Activated CD8-positive, alpha-beta T cell treated with anti-CD3 and anti-CD28 coated beads for 36 hours (primary cell): Measurements from ENCODE around the gene FHIP1B. TPM values are rescaled to one million over a fixed set of nuclear protein-coding genes. Genes with fewer than 3 reads are reported as not detected.

Source experiments
- ATAC-seq: fragments of 200-7000 bp; cut with Tn5 transposase; one replicate; pipeline ENCODE4 v1.10.0; 2021; ENCODE audit warnings: mild to moderate bottlenecking, moderate library complexity
- CTCF ChIA-PET: fragments of 350-600 bp; sonication (Branson Sonifier 250); formaldehyde crosslinking; loops from one replicate; lab custom pipeline; 2021; ENCODE audit warnings: antibody characterized with exemption; lab: Charles Lee
- POLR2A ChIA-PET: fragments of 350-600 bp; sonication (Branson Sonifier 250); formaldehyde crosslinking; loops from one replicate; lab custom pipeline; 2021; ENCODE audit warnings: antibody characterized with exemption; lab: Charles Lee
- DNase-seq: peaks from one replicate; pipeline ENCODE4 v3.0.0-alpha.2; 2020
- H3K27ac Mint-ChIP-seq: one replicate; pipeline ENCODE4 v1.8.0; 2021; ENCODE audit warnings: mild to moderate bottlenecking, mixed read lengths
- H3K27me3 Mint-ChIP-seq: one replicate; pipeline ENCODE4 v1.8.0; 2021; ENCODE audit warnings: mixed read lengths
- H3K36me3 Mint-ChIP-seq: one replicate; pipeline ENCODE4 v1.8.0; 2021; ENCODE audit warnings: low read depth, mixed read lengths
- H3K4me1 Mint-ChIP-seq: one replicate; pipeline ENCODE4 v1.8.0; 2021; ENCODE audit warnings: low read depth, mixed read lengths
- H3K4me3 Mint-ChIP-seq: one replicate; pipeline ENCODE4 v1.8.0; 2021; ENCODE audit warnings: mild to moderate bottlenecking, moderate library complexity, mixed read lengths
- H3K9me3 Mint-ChIP-seq: one replicate; pipeline ENCODE4 v1.8.0; 2021; ENCODE audit warnings: mixed read lengths
- intact Hi-C: fragments of 100-400 bp; cut with micrococcal nuclease; formaldehyde crosslinking; loops from one replicate; pipeline ENCODE4 v1.10.0; 2022
- total RNA-seq, 2 experiments: library from RNA; stranded (reverse); gene quantifications; one replicate each; pipeline ENCODE4 v1.2.3, GENCODE V29; 2021
- TF ChIP-seq, protein P1 (sequence below): fragments of 200-600 bp; IDR thresholded peaks from one replicate; pipeline ENCODE4 v1.8.0; 2022; ENCODE audit warnings: antibody characterized with exemption, mild to moderate bottlenecking

FHIP1B gene
- total RNA-seq, 2 experiments from 2014 or later: 14.9 to 15.1 TPM

DNA sequence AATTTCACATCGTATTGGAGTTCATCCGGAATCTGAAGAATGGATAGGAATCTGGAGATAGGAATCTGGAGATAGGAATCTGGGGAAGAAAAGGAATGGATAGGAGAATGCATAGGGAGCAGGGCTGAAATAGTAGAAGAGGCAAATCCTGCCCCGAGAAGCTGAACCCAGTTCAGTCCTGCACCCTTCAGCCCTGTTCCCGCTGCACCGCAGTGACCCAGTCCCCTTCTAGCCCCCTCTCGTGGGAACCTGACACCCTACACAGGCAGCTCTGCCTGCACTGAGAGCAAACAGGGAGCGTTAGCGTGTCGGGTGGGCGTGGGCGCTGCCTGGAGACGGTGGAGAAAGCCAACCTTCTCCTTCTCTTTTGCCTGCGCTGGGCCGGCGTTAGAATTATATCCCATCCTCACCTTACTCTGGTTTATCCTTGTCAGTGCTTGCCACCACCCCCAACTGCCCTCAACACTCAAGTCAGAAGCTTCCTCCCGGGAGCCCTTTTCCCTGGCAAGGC is 24.2 kb upstream of the FHIP1B start:
- ATAC-seq (peak; percentile 32), DNase-seq (peak; percentile 23)
- CTCF ChIA-PET: interaction anchor here (0.6 to 3.9 kb wide), 4 partner anchors 7 to 104 kb away, joined by 3 to 27 read pairs (median 16); partner anchors contain the start of gene FHIP1B
- H3K36me3 Mint-ChIP-seq: no peaks in the 10 kb centered on the region
- H3K4me3 Mint-ChIP-seq: peak overlapping the region; percentile 34
- intact Hi-C loops: no loop called here
- peaks cover 10% of the 10 kb centered on the region for H3K27me3 Mint-ChIP-seq
- H3K4me1 Mint-ChIP-seq: no peaks in the 10 kb centered on the region
- no peaks in the 10 kb centered on the region for H3K9me3 Mint-ChIP-seq
- no peak overlapping the region for H3K27ac Mint-ChIP-seq
- TF ChIP-seq, protein P1, sequence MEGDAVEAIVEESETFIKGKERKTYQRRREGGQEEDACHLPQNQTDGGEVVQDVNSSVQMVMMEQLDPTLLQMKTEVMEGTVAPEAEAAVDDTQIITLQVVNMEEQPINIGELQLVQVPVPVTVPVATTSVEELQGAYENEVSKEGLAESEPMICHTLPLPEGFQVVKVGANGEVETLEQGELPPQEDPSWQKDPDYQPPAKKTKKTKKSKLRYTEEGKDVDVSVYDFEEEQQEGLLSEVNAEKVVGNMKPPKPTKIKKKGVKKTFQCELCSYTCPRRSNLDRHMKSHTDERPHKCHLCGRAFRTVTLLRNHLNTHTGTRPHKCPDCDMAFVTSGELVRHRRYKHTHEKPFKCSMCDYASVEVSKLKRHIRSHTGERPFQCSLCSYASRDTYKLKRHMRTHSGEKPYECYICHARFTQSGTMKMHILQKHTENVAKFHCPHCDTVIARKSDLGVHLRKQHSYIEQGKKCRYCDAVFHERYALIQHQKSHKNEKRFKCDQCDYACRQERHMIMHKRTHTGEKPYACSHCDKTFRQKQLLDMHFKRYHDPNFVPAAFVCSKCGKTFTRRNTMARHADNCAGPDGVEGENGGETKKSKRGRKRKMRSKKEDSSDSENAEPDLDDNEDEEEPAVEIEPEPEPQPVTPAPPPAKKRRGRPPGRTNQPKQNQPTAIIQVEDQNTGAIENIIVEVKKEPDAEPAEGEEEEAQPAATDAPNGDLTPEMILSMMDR: no peak
- POLR2A ChIA-PET: no interaction called here

DNA sequence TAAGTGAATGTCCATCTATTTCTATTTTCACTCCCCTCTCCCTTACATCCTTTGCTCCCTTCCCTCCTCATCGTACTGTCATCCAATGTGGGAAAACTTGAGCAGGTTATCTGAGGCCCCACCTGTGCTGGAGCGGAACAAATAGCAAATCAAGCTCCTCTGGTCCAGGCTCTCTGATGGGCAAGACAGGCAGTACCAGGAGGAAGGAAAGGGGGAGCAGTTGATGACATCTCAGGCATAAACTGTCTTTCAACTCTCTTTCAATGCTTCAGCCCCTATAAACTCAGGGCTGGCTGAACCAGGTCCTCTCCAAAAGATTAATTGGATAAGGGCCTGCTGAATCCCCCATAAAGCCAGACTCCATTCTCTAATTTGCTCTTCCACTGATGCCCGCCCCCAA is 23.7 kb upstream of the FHIP1B start:
- H3K4me1 Mint-ChIP-seq: no peaks in the 10 kb centered on the region
- H3K27ac Mint-ChIP-seq: no peak overlapping the region
- DNase-seq: no peak
- intact Hi-C loops: no loop called here
- TF ChIP-seq, protein P1: no peak
- no peaks in the 10 kb centered on the region for H3K36me3 Mint-ChIP-seq
- no peaks in the 10 kb centered on the region for H3K9me3 Mint-ChIP-seq
- peaks cover 9% of the 10 kb centered on the region for H3K27me3 Mint-ChIP-seq
- POLR2A ChIA-PET: no interaction called here
- CTCF ChIA-PET: interaction anchor here (0.6 to 3.9 kb wide), 4 partner anchors 7 to 105 kb away, joined by 3 to 27 read pairs (median 16); partner anchors contain the start of gene FHIP1B
- ATAC-seq: no peak
- no peak overlapping the region for H3K4me3 Mint-ChIP-seq

DNA sequence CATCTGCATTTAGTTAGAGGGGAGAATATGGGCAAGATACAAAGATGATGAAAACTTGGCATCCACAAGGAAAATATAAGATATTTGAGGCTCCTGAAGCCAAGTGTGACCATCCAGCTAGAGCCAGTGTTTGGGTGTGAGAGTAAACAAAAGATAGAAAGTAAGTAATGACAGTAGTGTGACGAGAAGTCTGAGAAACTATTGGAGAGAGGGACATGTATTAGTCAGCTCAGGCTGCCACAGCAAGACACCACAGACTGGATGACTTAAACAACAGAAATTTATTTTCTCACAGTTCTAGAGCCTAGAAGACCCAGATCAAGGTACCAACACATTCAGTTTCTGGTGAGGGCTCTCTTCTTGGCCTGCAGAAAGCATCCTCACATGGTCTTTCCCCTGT is 18.8 kb upstream of the FHIP1B start:
- POLR2A ChIA-PET: interaction anchor here (0.6 kb wide), 1 partner anchor 11 kb away, joined by 3 read pairs; no protein-coding TSS in a partner anchor
- Mint-ChIP-seq H3K27me3 (no peaks in the 10 kb centered on the region), H3K9me3 (no peaks in the 10 kb centered on the region), H3K4me3 (no peak overlapping the region), H3K27ac (no peak overlapping the region), H3K36me3 (no peaks in the 10 kb centered on the region), H3K4me1 (no peaks in the 10 kb centered on the region)
- peak; percentile 33 for ATAC-seq
- TF ChIP-seq, protein P1: no peak
- CTCF ChIA-PET: interaction anchor here (0.7 to 8.7 kb wide), 6 partner anchors 11 to 190 kb away, joined by 3 to 106 read pairs (median 39); partner anchors contain the start of genes CNGA4 and FHIP1B
- intact Hi-C loops: loop anchor here (5.0 kb wide), 1 partner anchor 99 kb away; no protein-coding TSS in a partner anchor
- no peak for DNase-seq

DNA sequence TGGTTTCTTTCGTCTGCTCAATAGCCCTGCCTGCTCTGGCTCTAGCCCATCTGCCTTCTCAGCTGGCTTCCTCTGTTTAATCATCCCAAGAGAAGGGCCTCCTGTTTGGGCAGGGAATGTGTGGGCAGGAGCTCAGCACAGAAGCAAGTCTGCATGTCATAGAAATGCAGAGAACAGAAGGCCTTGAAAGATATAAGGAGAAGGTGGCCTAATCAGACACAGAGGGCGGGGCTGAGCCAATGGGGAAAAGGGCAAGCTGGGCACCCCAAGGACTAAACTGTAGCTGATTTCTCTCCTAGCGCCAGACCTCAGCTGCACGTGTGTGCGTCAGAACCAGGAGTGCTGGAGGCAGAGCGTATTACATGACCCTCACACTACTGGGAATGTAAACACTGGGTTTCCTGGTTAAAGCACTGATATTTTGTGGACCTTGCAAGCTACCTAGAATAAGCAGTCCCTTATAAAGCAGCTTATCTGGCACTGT is 17.6 kb upstream of the FHIP1B start:
- intact Hi-C loops: loop anchor here (5.0 kb wide), 1 partner anchor 100 kb away; no protein-coding TSS in a partner anchor
- no peak for ATAC-seq
- Mint-ChIP-seq H3K27ac (no peak overlapping the region), H3K36me3 (no peaks in the 10 kb centered on the region), H3K9me3 (no peaks in the 10 kb centered on the region), H3K4me3 (no peak overlapping the region), H3K4me1 (no peaks in the 10 kb centered on the region), H3K27me3 (no peaks in the 10 kb centered on the region)
- CTCF ChIA-PET: interaction anchor here (0.9 to 8.7 kb wide), 22 partner anchors 8 to 260 kb away, joined by 3 to 106 read pairs (median 6); partner anchors contain the start of genes C11orf42, CCKBR, CNGA4 and FHIP1B
- TF ChIP-seq, protein P1: no peak
- POLR2A ChIA-PET: interaction anchor here (0.9 to 1.8 kb wide), 2 partner anchors 8 to 15 kb away, joined by 3 to 6 read pairs; partner anchors contain the start of gene CCKBR
- no peak for DNase-seq
